Suprapubic skin (tissue), 4 donors: ENCODE data around the gene SLC7A9.

Source experiments
- CTCF ChIP-seq, 2 donors: fragments of 200-600 bp in 1 of 2; fragments of 450-650 bp in 1 of 2; sonication (generic) in 1 of 2; IDR thresholded peaks; one replicate each; pipeline ENCODE4 v1.5.1; 2016 to 2019; ENCODE audit warnings: antibody characterized with exemption in 2 of 2, mild to moderate bottlenecking in 1 of 2, moderate library complexity in 1 of 2
- POLR2A ChIP-seq, 2 donors: fragments of 450-650 bp; IDR thresholded peaks; one replicate each; pipeline ENCODE4 v1.6.1; 2017; ENCODE audit warnings: antibody characterized with exemption in 2 of 2, mild to moderate bottlenecking in 2 of 2, moderate library complexity in 2 of 2
- POLR2AphosphoS5 ChIP-seq, 3 donors: sonication (generic); formaldehyde crosslinking; IDR thresholded peaks; one replicate each; pipeline ENCODE4 v1.6.1; 2017; ENCODE audit warnings: antibody characterized with exemption in 3 of 3

DNA sequence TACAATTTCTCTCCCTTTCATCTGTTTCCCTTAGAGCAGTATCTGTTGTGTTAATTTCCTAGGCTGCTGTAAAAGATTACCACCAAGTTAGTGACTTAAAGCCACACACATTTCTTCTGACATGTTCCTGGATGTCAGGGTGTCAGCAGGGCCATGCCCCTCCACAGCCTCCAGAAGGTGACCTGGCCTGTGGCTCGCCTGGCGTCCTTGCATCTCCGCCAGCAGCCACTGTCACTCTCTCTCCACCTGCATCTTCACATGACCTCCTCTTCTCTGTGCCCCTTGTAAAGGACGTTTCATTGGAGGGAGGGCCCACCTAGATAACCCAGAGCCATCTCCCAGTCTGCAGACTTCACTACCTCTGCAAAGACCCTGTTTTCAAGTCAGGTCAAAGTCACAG, 61.3 kb downstream of the SLC7A9 start:
- TF ChIP-seq POLR2A (IDR thresholded peaks at IDR 0.05) (no peak), CTCF (IDR thresholded peaks at IDR 0.05) (no peak), POLR2AphosphoS5 (IDR thresholded peaks at IDR 0.05) (no peak)
